ENCODE results near the gene CPXM1.

The CPXM1 gene

DNA sequence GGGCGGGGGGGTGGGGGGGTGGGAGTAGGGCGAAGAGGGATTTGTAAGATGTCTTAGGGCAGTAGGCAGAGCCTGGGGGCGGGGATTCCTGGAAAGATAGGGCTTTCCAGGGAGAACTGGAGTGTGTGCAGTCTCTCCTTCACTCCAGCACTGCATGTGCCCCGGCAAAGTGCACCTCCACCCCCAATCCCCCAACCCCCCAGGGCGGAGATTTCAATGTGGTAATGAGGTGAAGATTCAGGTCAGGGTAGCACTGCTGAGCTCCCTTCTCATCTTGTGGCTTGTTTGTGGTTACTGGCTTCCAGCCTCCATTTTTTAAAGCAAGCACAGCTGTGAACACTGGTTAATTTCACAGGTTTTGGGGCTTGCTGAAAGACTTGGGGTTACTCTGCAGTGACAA lies 21.6 kb upstream of the CPXM1 start:
- Histone ChIP-seq H3K27me3 (replicated peaks; ENCODE audit: control insufficient read depth, insufficient read depth, low read length, poor library complexity, severe bottlenecking) (no peaks in the 10 kb centered on the region), H3K9me3 (ENCODE audit: control insufficient read depth, low read length) (no peaks in the 10 kb centered on the region), H3K27ac (ENCODE audit: insufficient read depth, low read length, poor library complexity, severe bottlenecking) (no peak overlapping the region), H3K4me1 (ENCODE audit: control insufficient read depth, insufficient read depth, low read length, poor library complexity, severe bottlenecking) (peaks cover 24% of the 10 kb centered on the region), H3K4me3 (ENCODE audit: insufficient read depth, low read depth, low read length, poor library complexity, severe bottlenecking) (peak overlapping the region; percentile 17), H3K36me3 (ENCODE audit: control insufficient read depth, insufficient read depth, low read length) (no peaks in the 10 kb centered on the region)
- peak; percentile 22 to 27 (median 24) for DNase-seq

- H3K27me3 ChIP-seq (replicated peaks; ENCODE audit: control insufficient read depth, insufficient read depth, low read length, poor library complexity, severe bottlenecking): no peaks in the 10 kb centered on the region
- no peak overlapping the region for H3K27ac ChIP-seq (ENCODE audit: insufficient read depth, low read length, poor library complexity, severe bottlenecking)
- H3K4me1 ChIP-seq (ENCODE audit: control insufficient read depth, insufficient read depth, low read length, poor library complexity, severe bottlenecking): peaks cover 21% of the 10 kb centered on the region
- H3K4me3 ChIP-seq (ENCODE audit: insufficient read depth, low read depth, low read length, poor library complexity, severe bottlenecking): no peak overlapping the region
- H3K36me3 ChIP-seq (ENCODE audit: control insufficient read depth, insufficient read depth, low read length): no peaks in the 10 kb centered on the region
- DNase-seq: no peak
- no peaks in the 10 kb centered on the region for H3K9me3 ChIP-seq (ENCODE audit: control insufficient read depth, low read length)
Observed at GRCh38 chr20:2820896-2821869, 20.8 kb upstream of the CPXM1 start.

DNA sequence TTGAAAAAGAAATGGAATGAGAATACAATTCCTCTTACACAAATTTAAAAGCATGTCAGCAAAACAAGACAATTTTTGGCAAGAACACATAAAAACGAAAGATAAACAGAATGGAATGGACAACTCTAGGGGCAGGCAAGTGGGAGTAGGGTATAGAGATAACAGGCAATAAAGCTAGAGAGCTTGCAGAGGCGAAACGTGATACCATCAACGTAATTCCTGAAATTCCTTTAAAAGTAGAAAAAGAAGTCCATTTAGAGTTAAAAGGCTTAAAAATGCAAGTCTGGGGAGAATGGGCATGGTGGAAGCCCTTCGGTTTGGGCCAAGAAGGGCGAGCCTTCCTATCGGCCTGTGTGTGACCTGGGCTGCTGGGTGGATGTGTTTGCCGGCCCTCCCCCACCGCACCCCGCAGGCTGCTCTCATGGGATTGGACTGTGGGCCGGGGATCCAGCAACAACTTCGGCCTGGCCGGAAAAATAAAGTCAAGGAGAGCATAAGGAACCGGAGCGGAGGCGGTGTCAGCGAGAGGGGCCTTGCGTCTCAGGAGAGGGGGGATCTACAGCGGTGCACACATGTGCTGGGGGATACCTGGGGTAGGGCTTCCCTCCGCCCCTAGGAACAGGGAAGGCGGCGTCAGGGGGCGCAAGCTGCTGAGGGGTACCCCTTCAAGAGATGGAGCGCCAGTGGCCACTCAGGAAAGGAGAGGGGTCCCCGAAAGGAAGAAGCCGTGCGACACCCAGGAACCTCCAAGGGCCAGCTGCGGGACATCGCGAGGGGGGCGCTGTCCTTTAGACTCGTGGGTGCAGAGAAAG lies 19.9 kb upstream of the CPXM1 start:
- Histone ChIP-seq H3K4me1 (ENCODE audit: control insufficient read depth, insufficient read depth, low read length, poor library complexity, severe bottlenecking) (peaks cover 18% of the 10 kb centered on the region), H3K36me3 (ENCODE audit: control insufficient read depth, insufficient read depth, low read length) (no peaks in the 10 kb centered on the region), H3K27ac (ENCODE audit: insufficient read depth, low read length, poor library complexity, severe bottlenecking) (no peak overlapping the region), H3K9me3 (ENCODE audit: control insufficient read depth, low read length) (no peaks in the 10 kb centered on the region), H3K27me3 (replicated peaks; ENCODE audit: control insufficient read depth, insufficient read depth, low read length, poor library complexity, severe bottlenecking) (no peaks in the 10 kb centered on the region), H3K4me3 (ENCODE audit: insufficient read depth, low read depth, low read length, poor library complexity, severe bottlenecking) (no peak overlapping the region)
- no peak for DNase-seq

GRCh38 chr20:2817891-2818595 lies 17.6 kb upstream of the CPXM1 start:
- H3K9me3 ChIP-seq (ENCODE audit: control insufficient read depth, low read length): no peaks in the 10 kb centered on the region
- H3K27me3 ChIP-seq (replicated peaks; ENCODE audit: control insufficient read depth, insufficient read depth, low read length, poor library complexity, severe bottlenecking): no peaks in the 10 kb centered on the region
- H3K36me3 ChIP-seq (ENCODE audit: control insufficient read depth, insufficient read depth, low read length): no peaks in the 10 kb centered on the region
- no peak for DNase-seq
- H3K4me1 ChIP-seq (ENCODE audit: control insufficient read depth, insufficient read depth, low read length, poor library complexity, severe bottlenecking): peaks cover 18% of the 10 kb centered on the region
- no peak overlapping the region for H3K4me3 ChIP-seq (ENCODE audit: insufficient read depth, low read depth, low read length, poor library complexity, severe bottlenecking)
- H3K27ac ChIP-seq (ENCODE audit: insufficient read depth, low read length, poor library complexity, severe bottlenecking): no peak overlapping the region

GRCh38 chr20:2817341-2817726 lies 16.9 kb upstream of the CPXM1 start:
- H3K4me1 ChIP-seq (ENCODE audit: control insufficient read depth, insufficient read depth, low read length, poor library complexity, severe bottlenecking): peaks cover 18% of the 10 kb centered on the region

DNA sequence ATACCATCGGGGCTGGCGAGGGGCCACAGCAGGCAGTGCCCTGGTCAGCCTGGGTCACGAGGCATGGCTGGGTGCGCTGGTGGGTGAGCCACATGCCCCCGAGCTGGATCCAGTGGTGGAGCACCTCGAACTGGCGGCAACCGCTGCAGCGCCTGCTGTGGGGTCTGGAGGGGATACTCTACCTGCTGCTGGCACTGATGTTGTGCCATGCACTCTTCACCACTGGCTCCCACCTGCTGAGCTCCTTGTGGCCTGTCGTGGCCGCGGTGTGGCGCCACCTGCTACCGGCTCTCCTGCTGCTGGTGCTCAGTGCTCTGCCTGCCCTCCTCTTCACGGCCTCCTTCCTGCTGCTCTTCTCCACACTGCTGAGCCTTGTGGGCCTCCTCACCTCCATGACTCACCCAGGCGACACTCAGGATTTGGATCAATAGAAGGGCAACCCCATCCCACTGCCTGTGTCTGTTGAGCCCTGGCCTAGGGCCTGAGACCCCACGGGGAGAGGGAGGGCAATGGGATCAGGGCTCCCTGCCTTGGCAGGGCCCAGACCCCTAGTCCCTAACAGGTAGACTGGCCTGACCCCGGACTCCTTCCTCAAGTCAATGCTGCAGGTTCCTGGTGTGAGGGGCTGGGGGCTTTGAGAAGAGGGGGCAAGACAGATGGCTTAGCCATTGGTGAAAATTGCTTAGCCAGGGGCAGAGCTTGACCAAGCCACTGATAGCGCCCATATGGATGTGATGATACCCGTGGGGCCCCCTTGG lies 16.3 kb upstream of the CPXM1 start:
- Histone ChIP-seq H3K36me3 (ENCODE audit: control insufficient read depth, insufficient read depth, low read length) (no peaks in the 10 kb centered on the region), H3K4me1 (ENCODE audit: control insufficient read depth, insufficient read depth, low read length, poor library complexity, severe bottlenecking) (peaks cover 14% of the 10 kb centered on the region), H3K27ac (ENCODE audit: insufficient read depth, low read length, poor library complexity, severe bottlenecking) (no peak overlapping the region), H3K27me3 (replicated peaks; ENCODE audit: control insufficient read depth, insufficient read depth, low read length, poor library complexity, severe bottlenecking) (no peaks in the 10 kb centered on the region), H3K4me3 (ENCODE audit: insufficient read depth, low read depth, low read length, poor library complexity, severe bottlenecking) (no peak overlapping the region), H3K9me3 (ENCODE audit: control insufficient read depth, low read length) (no peaks in the 10 kb centered on the region)
- no peak for DNase-seq

More at GRCh38 chr20:2817341-2817726, 16.9 kb upstream of the CPXM1 start:
- no peak for DNase-seq
- no peaks in the 10 kb centered on the region for H3K9me3 ChIP-seq (ENCODE audit: control insufficient read depth, low read length)
- H3K27me3 ChIP-seq (replicated peaks; ENCODE audit: control insufficient read depth, insufficient read depth, low read length, poor library complexity, severe bottlenecking): no peaks in the 10 kb centered on the region
- H3K36me3 ChIP-seq (ENCODE audit: control insufficient read depth, insufficient read depth, low read length): no peaks in the 10 kb centered on the region
- H3K27ac ChIP-seq (ENCODE audit: insufficient read depth, low read length, poor library complexity, severe bottlenecking): no peak overlapping the region
- no peak overlapping the region for H3K4me3 ChIP-seq (ENCODE audit: insufficient read depth, low read depth, low read length, poor library complexity, severe bottlenecking)

GRCh38 chr20:2816030-2816582 lies 15.7 kb upstream of the CPXM1 start, which contains the start of gene TMEM239:
TMEM239 (plus strand) TSS chr20:2816364; CDS start chr20:2816555, 191 bp downstream.
- no peak within 1 kb of the TSS for H3K4me3 ChIP-seq (ENCODE audit: insufficient read depth, low read depth, low read length, poor library complexity, severe bottlenecking)
- peaks cover 8% of the 10 kb centered on the region for H3K4me1 ChIP-seq (ENCODE audit: control insufficient read depth, insufficient read depth, low read length, poor library complexity, severe bottlenecking)
- no peak within 1 kb of the TSS for H3K27ac ChIP-seq (ENCODE audit: insufficient read depth, low read length, poor library complexity, severe bottlenecking)
- H3K27me3 ChIP-seq (replicated peaks; ENCODE audit: control insufficient read depth, insufficient read depth, low read length, poor library complexity, severe bottlenecking): no peaks in the 10 kb centered on the region
- no peak for DNase-seq
- H3K36me3 ChIP-seq (ENCODE audit: control insufficient read depth, insufficient read depth, low read length): no peaks in the 10 kb centered on the region
- H3K9me3 ChIP-seq (ENCODE audit: control insufficient read depth, low read length): no peaks in the 10 kb centered on the region

DNA sequence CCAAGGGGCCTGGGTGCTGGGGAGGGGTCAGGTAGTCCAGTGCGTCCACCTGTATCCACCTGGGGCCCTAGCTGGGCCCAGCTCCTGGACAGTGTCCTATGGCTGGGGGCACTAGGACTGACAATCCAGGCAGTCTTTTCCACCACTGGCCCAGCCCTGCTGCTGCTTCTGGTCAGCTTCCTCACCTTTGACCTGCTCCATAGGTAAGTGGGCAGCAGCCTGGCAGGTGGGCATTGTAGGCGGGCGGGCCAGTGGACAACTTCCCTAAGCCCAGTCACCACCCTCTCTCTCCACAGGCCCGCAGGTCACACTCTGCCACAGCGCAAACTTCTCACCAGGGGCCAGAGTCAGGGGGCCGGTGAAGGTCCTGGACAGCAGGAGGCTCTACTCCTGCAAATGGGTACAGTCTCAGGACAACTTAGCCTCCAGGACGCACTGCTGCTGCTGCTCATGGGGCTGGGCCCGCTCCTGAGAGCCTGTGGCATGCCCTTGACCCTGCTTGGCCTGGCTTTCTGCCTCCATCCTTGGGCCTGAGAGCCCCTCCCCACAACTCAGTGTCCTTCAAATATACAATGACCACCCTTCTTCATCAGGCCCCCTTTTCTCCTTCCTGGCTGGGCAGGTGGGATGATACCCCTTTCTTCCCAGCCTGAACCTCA lies 14.9 kb upstream of the CPXM1 start:
- no peaks in the 10 kb centered on the region for H3K27me3 ChIP-seq (replicated peaks; ENCODE audit: control insufficient read depth, insufficient read depth, low read length, poor library complexity, severe bottlenecking)
- H3K4me3 ChIP-seq (ENCODE audit: insufficient read depth, low read depth, low read length, poor library complexity, severe bottlenecking): no peak overlapping the region
- DNase-seq: no peak
- H3K4me1 ChIP-seq (ENCODE audit: control insufficient read depth, insufficient read depth, low read length, poor library complexity, severe bottlenecking): peaks cover under 1% of the 10 kb centered on the region
- no peak overlapping the region for H3K27ac ChIP-seq (ENCODE audit: insufficient read depth, low read length, poor library complexity, severe bottlenecking)
- no peaks in the 10 kb centered on the region for H3K36me3 ChIP-seq (ENCODE audit: control insufficient read depth, insufficient read depth, low read length)
- H3K9me3 ChIP-seq (ENCODE audit: control insufficient read depth, low read length): no peaks in the 10 kb centered on the region
